ENCODE results near the gene GAA.
"Not testable (repeated sequence)": the region's sequence is repeated elsewhere in the genome, so short reads cannot be mapped to it uniquely, and the experiment has no call there.

GAA gene

GRCh38 chr17:80152081-80152702 is 50.8 kb downstream of the GAA start:
- peaks cover 14% of the 10 kb centered on the region for H3K4me1 Mint-ChIP-seq
- DNase-seq (ENCODE audit: low spot score in 2 of 2) (no peak), ATAC-seq (replicated peaks; ENCODE audit: extremely low read depth, poor library complexity, severe bottlenecking) (no peak)
- no peaks in the 10 kb centered on the region for H3K27me3 Mint-ChIP-seq
- H3K4me3 Mint-ChIP-seq, result no peak overlapping the region
- H3K27ac Mint-ChIP-seq (ENCODE audit: low read depth), result no peak overlapping the region
- H3K9me3 Mint-ChIP-seq, result peaks cover 10% of the 10 kb centered on the region
- peaks cover 7% of the 10 kb centered on the region for H3K36me3 Mint-ChIP-seq (ENCODE audit: insufficient read depth)

- peaks cover 10% of the 10 kb centered on the region for H3K9me3 Mint-ChIP-seq
- H3K4me3 Mint-ChIP-seq, result no peak overlapping the region
- H3K27ac Mint-ChIP-seq (ENCODE audit: low read depth), result no peak overlapping the region
- peaks cover 2% of the 10 kb centered on the region for H3K36me3 Mint-ChIP-seq (ENCODE audit: insufficient read depth)
- H3K27me3 Mint-ChIP-seq, result no peaks in the 10 kb centered on the region
- DNase-seq (ENCODE audit: low spot score in 2 of 2) (no peak), ATAC-seq (replicated peaks; ENCODE audit: extremely low read depth, poor library complexity, severe bottlenecking) (no peak)
- H3K4me1 Mint-ChIP-seq, result peaks cover 14% of the 10 kb centered on the region
Measured at GRCh38 chr17:80153004-80153403, 51.6 kb downstream of the GAA start.

- H3K4me1 Mint-ChIP-seq, result peaks cover 9% of the 10 kb centered on the region
- H3K27me3 Mint-ChIP-seq, result peaks cover 2% of the 10 kb centered on the region
- H3K9me3 Mint-ChIP-seq, result peaks cover 10% of the 10 kb centered on the region
- no peaks in the 10 kb centered on the region for H3K36me3 Mint-ChIP-seq (ENCODE audit: insufficient read depth)
- no peak overlapping the region for H3K4me3 Mint-ChIP-seq
- ATAC-seq (replicated peaks; ENCODE audit: extremely low read depth, poor library complexity, severe bottlenecking) (no peak), DNase-seq (ENCODE audit: low spot score in 2 of 2) (no peak)
- no peak overlapping the region for H3K27ac Mint-ChIP-seq (ENCODE audit: low read depth)
Measured at GRCh38 chr17:80154166-80154565, 52.8 kb downstream of the GAA start.

GRCh38 chr17:80155600-80155999 is 54.2 kb downstream of the GAA start:
- H3K4me3 Mint-ChIP-seq; H3K27ac Mint-ChIP-seq (ENCODE audit: low read depth); DNase-seq (ENCODE audit: low spot score in 2 of 2); ATAC-seq (replicated peaks; ENCODE audit: extremely low read depth, poor library complexity, severe bottlenecking); H3K36me3 Mint-ChIP-seq (ENCODE audit: insufficient read depth): not testable (repeated sequence)
- Mint-ChIP-seq H3K9me3 (peaks cover 10% of the 10 kb centered on the region), H3K27me3 (peaks cover 17% of the 10 kb centered on the region), H3K4me1 (peaks cover 12% of the 10 kb centered on the region)

- Mint-ChIP-seq H3K27me3 (peaks cover 33% of the 10 kb centered on the region), H3K4me3 (no peak overlapping the region), H3K9me3 (peaks cover 5% of the 10 kb centered on the region), H3K27ac (ENCODE audit: low read depth) (no peak overlapping the region), H3K36me3 (ENCODE audit: insufficient read depth) (no peaks in the 10 kb centered on the region), H3K4me1 (peaks cover 7% of the 10 kb centered on the region)
- DNase-seq (ENCODE audit: low spot score in 2 of 2) (no peak), ATAC-seq (replicated peaks; ENCODE audit: extremely low read depth, poor library complexity, severe bottlenecking) (no peak)
Measured at GRCh38 chr17:80158846-80159245, 57.5 kb downstream of the GAA start.

GRCh38 chr17:80160536-80160935 is 59.2 kb downstream of the GAA start:
- Mint-ChIP-seq H3K9me3 (peaks cover 5% of the 10 kb centered on the region), H3K4me3 (no peak overlapping the region), H3K27ac (ENCODE audit: low read depth) (no peak overlapping the region), H3K27me3 (peaks cover 40% of the 10 kb centered on the region), H3K4me1 (peaks cover 7% of the 10 kb centered on the region), H3K36me3 (ENCODE audit: insufficient read depth) (no peaks in the 10 kb centered on the region)
- DNase-seq (ENCODE audit: low spot score in 2 of 2) (no peak), ATAC-seq (replicated peaks; ENCODE audit: extremely low read depth, poor library complexity, severe bottlenecking) (no peak)

- Mint-ChIP-seq H3K27ac (ENCODE audit: low read depth) (no peak overlapping the region), H3K27me3 (peaks cover 59% of the 10 kb centered on the region), H3K9me3 (no peaks in the 10 kb centered on the region), H3K4me3 (no peak overlapping the region), H3K4me1 (peaks cover 7% of the 10 kb centered on the region), H3K36me3 (ENCODE audit: insufficient read depth) (no peaks in the 10 kb centered on the region)
- ATAC-seq (replicated peaks; ENCODE audit: extremely low read depth, poor library complexity, severe bottlenecking), result no peak
- no peak for DNase-seq (ENCODE audit: low spot score in 2 of 2)
Measured at GRCh38 chr17:80163336-80163735, 62.0 kb downstream of the GAA start.

- ATAC-seq (replicated peaks; ENCODE audit: extremely low read depth, poor library complexity, severe bottlenecking) (no peak), DNase-seq (ENCODE audit: low spot score in 2 of 2) (no peak)
- Mint-ChIP-seq H3K4me3 (no peak overlapping the region), H3K27me3 (peaks cover 58% of the 10 kb centered on the region), H3K36me3 (ENCODE audit: insufficient read depth) (no peaks in the 10 kb centered on the region), H3K27ac (ENCODE audit: low read depth) (no peak overlapping the region), H3K4me1 (peaks cover 7% of the 10 kb centered on the region), H3K9me3 (no peaks in the 10 kb centered on the region)
Measured at GRCh38 chr17:80164185-80164584, 62.8 kb downstream of the GAA start.

- no peaks in the 10 kb centered on the region for H3K9me3 Mint-ChIP-seq
Measured at GRCh38 chr17:80166446-80166845, 65.1 kb downstream of the GAA start.

GRCh38 chr17:80168371-80168770 is 67.0 kb downstream of the GAA start:
- no peak overlapping the region for H3K4me3 Mint-ChIP-seq
- H3K36me3 Mint-ChIP-seq (ENCODE audit: insufficient read depth), result no peaks in the 10 kb centered on the region
- no peaks in the 10 kb centered on the region for H3K9me3 Mint-ChIP-seq
- no peak overlapping the region for H3K27ac Mint-ChIP-seq (ENCODE audit: low read depth)
- peaks cover 39% of the 10 kb centered on the region for H3K27me3 Mint-ChIP-seq
- DNase-seq (ENCODE audit: low spot score in 2 of 2) (no peak), ATAC-seq (replicated peaks; ENCODE audit: extremely low read depth, poor library complexity, severe bottlenecking) (no peak)
- H3K4me1 Mint-ChIP-seq, result no peaks in the 10 kb centered on the region

More at GRCh38 chr17:80166446-80166845, 65.1 kb downstream of the GAA start:
- no peaks in the 10 kb centered on the region for H3K36me3 Mint-ChIP-seq (ENCODE audit: insufficient read depth)
- H3K4me1 Mint-ChIP-seq, result no peaks in the 10 kb centered on the region
- H3K27me3 Mint-ChIP-seq, result peaks cover 47% of the 10 kb centered on the region
- no peak overlapping the region for H3K27ac Mint-ChIP-seq (ENCODE audit: low read depth)
- ATAC-seq (replicated peaks; ENCODE audit: extremely low read depth, poor library complexity, severe bottlenecking) (no peak), DNase-seq (ENCODE audit: low spot score in 2 of 2) (no peak)
- no peak overlapping the region for H3K4me3 Mint-ChIP-seq

- ATAC-seq (replicated peaks; ENCODE audit: extremely low read depth, poor library complexity, severe bottlenecking), result no peak
- H3K36me3 Mint-ChIP-seq (ENCODE audit: insufficient read depth), result no peaks in the 10 kb centered on the region
Measured at GRCh38 chr17:80169107-80169506, 67.7 kb downstream of the GAA start.

More at GRCh38 chr17:80169107-80169506, 67.7 kb downstream of the GAA start:
- Mint-ChIP-seq H3K4me1 (no peaks in the 10 kb centered on the region), H3K27me3 (peaks cover 35% of the 10 kb centered on the region), H3K4me3 (no peak overlapping the region), H3K9me3 (no peaks in the 10 kb centered on the region), H3K27ac (ENCODE audit: low read depth) (no peak overlapping the region)
- no peak for DNase-seq (ENCODE audit: low spot score in 2 of 2)

Measured in central memory CD8-positive, alpha-beta T cell (primary cell).